H1 (cell line): ENCODE data around the gene QRSL1. TPM values are rescaled to one million over a fixed set of nuclear protein-coding genes. Genes with fewer than 3 reads are reported as not detected.

Experiments used
- BRCA1 ChIP-seq: IDR thresholded peaks from 2 replicates; pipeline ENCODE4 v1.6.1; 2012; ENCODE audit warnings: low read depth, low read length, improper control_type of control experiment
- SIN3A ChIP-seq, 2 experiments: IDR thresholded peaks in 1 of 2; conservative IDR thresholded peaks in 1 of 2; 2 replicates each; pipeline ENCODE4 v1.6.1; 2011 to 2012; ENCODE audit warnings: low read length in 2 of 2, improper control_type of control experiment in 1 of 2, low read depth in 1 of 2, mild to moderate bottlenecking in 1 of 2
- TCF12 ChIP-seq: IDR thresholded peaks from 2 replicates; pipeline ENCODE4 v1.6.1; 2011; ENCODE audit warnings: low read depth, mild to moderate bottlenecking, low read length
- polyA plus RNA-seq, 7 experiments: library from polyadenylated mRNA; depleted of rRNA in 3 of 7; stranded (reverse) in 5 of 7; unstranded in 2 of 7; fragments of >200 nt in 5 of 7; fragments of 200-250 nt in 2 of 7; gene quantifications; 1 replicate in 5 of 7; 2 replicates in 1 of 7; 4 replicates in 1 of 7; pipeline versions ENCODE4 v1.2.1 to v1.2.3, GENCODE V29; 2011 to 2013; ENCODE audit warnings: missing spikeins in 2 of 7, mixed read lengths in 2 of 7
- total RNA-seq: library from RNA; stranded (reverse); fragmentation: NEBNext Ultra II Directional; extraction: Animal tissue kit (Norgen Biotek cat#: 25700); gene quantifications from 2 replicates; pipeline ENCODE4 v1.2.1, GENCODE V29; 2021

The QRSL1 gene
- total and polyA plus RNA-seq, 2 of the 8 experiments (the other 6 are each of a cell fraction or from before 2014, with no cell fraction given) = 7.8 to 22.2 TPM

DNA sequence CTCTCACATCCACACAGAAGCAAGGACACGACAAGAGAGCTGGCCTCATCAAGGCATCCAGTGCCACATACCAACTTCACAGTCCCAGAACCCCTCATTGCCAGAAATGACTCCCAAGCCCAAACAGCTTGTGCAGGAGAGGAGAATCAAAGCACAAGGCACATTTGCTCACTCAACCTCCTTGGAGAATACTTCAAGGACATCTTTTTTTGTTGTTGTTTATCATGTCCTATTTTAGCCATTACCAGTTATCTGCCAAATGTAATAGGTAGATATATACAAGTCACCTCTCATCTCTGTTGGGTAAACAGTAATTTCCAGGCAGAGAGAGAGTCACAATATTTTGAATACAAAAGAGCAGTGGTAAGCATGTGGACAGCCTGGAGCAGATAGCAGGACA is 47.9 kb upstream of the QRSL1 start (continued):
- TF ChIP-seq BRCA1 = no peak
- no peak for TF ChIP-seq SIN3A (conservative IDR thresholded peaks at IDR 0.05 in 1 of 2, IDR thresholded peaks at IDR 0.05 in 1 of 2; ENCODE audit: low read depth in 1 of 2, low read length in 2 of 2)
- TF ChIP-seq TCF12 = no peak
